Measurements from ENCODE around the gene LRRC56.

- TF ChIP-seq CTCF (IDR thresholded peaks at IDR 0.05; ENCODE audit: insufficient read depth, low read length) (no peak), REST (IDR thresholded peaks at IDR 0.05; ENCODE audit: insufficient replicate concordance, low read depth) (no peak)
Observed at GRCh38 chr11:489610-490185, 47.6 kb upstream of the LRRC56 start.

Measured in HL-60 (cell line).